GM20000 (cell line): ENCODE measurements around the gene BIRC7.

Experiments
- DNase-seq: peaks from one replicate; pipeline ENCODE4 v3.0.0; 2012; ENCODE audit warnings: low spot score
- TF ChIP-seq, protein P1 (sequence below): IDR thresholded peaks from 2 replicates; pipeline ENCODE4 v1.5.1; 2012; ENCODE audit warnings: mild to moderate bottlenecking, control low read depth; ENCODE audit errors: extremely low read depth, missing control alignments

The BIRC7 gene

GRCh38 chr20:63261795-63262528, 26.3 kb downstream of the BIRC7 start:
- no peak for DNase-seq
- TF ChIP-seq, protein P1, sequence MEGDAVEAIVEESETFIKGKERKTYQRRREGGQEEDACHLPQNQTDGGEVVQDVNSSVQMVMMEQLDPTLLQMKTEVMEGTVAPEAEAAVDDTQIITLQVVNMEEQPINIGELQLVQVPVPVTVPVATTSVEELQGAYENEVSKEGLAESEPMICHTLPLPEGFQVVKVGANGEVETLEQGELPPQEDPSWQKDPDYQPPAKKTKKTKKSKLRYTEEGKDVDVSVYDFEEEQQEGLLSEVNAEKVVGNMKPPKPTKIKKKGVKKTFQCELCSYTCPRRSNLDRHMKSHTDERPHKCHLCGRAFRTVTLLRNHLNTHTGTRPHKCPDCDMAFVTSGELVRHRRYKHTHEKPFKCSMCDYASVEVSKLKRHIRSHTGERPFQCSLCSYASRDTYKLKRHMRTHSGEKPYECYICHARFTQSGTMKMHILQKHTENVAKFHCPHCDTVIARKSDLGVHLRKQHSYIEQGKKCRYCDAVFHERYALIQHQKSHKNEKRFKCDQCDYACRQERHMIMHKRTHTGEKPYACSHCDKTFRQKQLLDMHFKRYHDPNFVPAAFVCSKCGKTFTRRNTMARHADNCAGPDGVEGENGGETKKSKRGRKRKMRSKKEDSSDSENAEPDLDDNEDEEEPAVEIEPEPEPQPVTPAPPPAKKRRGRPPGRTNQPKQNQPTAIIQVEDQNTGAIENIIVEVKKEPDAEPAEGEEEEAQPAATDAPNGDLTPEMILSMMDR = no peak

DNA sequence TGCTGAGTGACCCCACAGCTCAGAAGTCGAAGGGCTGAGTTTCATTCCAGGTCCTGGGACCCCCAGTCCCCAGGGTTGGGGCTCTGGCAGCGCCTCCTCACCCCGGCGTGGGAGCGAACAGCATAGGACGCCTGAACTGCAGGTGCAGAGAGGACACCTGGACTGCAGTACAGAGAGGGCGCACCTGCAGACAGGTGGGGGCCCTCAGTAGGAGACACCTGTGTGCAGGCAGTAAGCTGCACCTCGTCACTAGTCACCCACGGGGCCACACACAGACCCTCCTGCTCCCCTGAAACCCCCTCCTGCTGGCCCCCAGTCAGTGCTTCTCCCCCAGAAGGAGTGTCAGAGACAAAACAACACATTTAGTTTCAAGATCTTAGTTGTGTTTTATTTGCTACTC, 27.1 kb downstream of the BIRC7 start:
- DNase-seq = no peak
- TF ChIP-seq, protein P1 = no peak

- DNase-seq = no peak
- TF ChIP-seq, protein P1 = no peak
Observed at GRCh38 chr20:63264000-63264399, 28.3 kb downstream of the BIRC7 start.

- no peak for DNase-seq
- TF ChIP-seq, protein P1 = no peak
Observed at GRCh38 chr20:63264519-63264918, 28.8 kb downstream of the BIRC7 start.

- TF ChIP-seq, protein P1 = no peak
- no peak for DNase-seq
Observed at GRCh38 chr20:63265891-63266515, 30.3 kb downstream of the BIRC7 start.

GRCh38 chr20:63267691-63268090, 32.0 kb downstream of the BIRC7 start:
- no peak for DNase-seq

GRCh38 chr20:63268256-63268655, 32.6 kb downstream of the BIRC7 start:
- no peak for DNase-seq
- TF ChIP-seq, protein P1 = no peak

More at GRCh38 chr20:63267691-63268090, 32.0 kb downstream of the BIRC7 start:
- TF ChIP-seq, protein P1 = no peak
